Muscle of arm (tissue), 12 donors: Measurements from ENCODE around the gene RFNG. TPM values are rescaled to one million over a fixed set of nuclear protein-coding genes. Genes with fewer than 3 reads are reported as not detected.

Experiments used
- DNase-seq: peaks from one replicate; pipeline ENCODE4 v3.0.0-alpha.2; 2013
- polyA plus RNA-seq, 12 donors: library from polyadenylated mRNA; unstranded; fragments of 120-200 nt; gene quantifications; one replicate each; pipeline ENCODE4 v1.2.1, GENCODE V29; 2013; ENCODE audit not compliant: insufficient read length in 12 of 12

RFNG gene
- polyA plus RNA-seq, 12 donors: 22.8 to 56.6 (median 30.1) TPM; not detected in 1

DNA sequence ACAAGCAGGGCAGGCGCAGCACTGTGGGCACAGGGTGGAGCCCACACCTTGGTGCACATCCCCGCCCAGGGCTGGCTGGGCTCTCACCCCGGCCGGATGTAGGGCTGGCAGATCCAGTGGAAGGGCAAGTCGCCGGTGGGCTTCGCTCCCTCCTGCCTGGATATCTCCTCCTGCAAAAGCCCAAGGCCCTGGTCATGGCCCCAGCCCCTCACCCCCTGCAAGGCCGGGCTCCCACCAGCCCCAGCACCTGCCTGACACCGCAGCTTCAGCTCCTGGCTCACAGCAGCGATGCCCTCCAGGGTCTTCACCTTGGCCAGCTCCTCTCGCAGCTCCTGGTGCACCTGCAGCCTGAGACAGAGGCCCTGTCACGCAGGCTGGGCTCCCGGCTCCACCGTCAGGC is 9.0 kb upstream of the RFNG start:
- no peak for DNase-seq

- DNase-seq: no peak
Measured at GRCh38 chr17:82060001-82060380, 8.4 kb upstream of the RFNG start.

DNA sequence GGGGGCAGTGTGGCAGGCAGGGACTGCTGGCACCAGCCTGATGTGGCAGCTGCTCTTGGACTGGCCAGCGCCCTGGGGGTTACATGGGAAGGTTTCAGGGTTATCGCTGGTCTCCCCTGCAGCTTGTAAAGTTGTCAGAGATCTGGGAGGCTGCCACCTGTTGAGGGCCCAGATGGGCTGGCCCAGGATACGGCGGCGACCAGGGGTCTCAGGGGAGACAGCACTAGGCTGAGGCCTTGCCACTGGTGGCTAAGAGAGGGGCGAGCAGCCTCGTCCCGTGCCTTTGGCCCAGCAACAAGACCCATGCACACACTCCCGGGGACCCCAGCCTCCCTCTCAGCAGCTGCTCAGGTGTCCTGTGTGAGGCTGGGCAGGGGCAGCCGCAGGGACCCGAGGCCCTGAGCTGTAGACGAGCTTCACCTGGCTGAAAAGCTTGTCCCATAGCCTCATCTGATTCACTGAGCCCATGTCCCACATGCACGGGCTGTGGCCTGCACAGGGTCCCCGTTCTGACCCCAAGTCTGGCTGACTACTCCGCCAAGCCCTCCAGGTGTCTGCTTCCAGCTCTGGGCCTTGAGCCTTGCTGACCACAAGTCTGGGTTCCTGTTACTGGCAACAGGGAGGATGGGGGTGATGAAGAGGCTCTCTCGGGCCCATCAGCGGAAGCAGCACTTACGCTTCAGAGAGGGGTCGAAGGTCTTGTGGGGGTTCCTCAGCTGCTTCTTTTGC is 7.8 kb upstream of the RFNG start:
- DNase-seq: no peak

DNA sequence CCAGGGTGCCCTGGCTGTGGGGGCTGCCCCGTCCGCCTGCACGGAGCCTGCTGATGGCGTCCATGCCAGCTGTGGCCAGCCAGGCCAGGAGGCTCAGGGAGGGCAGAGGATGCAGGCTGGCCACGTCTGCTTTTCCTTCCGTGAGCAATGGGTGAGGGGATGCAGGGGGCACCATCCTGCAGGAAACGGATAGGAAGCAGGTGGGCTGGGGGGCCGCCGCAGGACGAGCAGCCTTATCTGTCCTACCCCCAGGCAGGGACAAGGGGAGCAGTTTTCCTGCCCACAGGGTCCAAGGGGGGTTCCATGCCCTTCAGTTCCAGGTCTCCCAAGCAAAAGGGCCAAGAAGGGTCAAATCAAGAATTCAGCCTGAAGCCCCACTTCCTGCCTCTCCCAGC is 7.2 kb upstream of the RFNG start:
- no peak for DNase-seq

GRCh38 chr17:82058230-82058854 is 6.7 kb upstream of the RFNG start:
- DNase-seq: no peak

GRCh38 chr17:82056729-82057621 is 5.4 kb upstream of the RFNG start:
- no peak for DNase-seq

DNA sequence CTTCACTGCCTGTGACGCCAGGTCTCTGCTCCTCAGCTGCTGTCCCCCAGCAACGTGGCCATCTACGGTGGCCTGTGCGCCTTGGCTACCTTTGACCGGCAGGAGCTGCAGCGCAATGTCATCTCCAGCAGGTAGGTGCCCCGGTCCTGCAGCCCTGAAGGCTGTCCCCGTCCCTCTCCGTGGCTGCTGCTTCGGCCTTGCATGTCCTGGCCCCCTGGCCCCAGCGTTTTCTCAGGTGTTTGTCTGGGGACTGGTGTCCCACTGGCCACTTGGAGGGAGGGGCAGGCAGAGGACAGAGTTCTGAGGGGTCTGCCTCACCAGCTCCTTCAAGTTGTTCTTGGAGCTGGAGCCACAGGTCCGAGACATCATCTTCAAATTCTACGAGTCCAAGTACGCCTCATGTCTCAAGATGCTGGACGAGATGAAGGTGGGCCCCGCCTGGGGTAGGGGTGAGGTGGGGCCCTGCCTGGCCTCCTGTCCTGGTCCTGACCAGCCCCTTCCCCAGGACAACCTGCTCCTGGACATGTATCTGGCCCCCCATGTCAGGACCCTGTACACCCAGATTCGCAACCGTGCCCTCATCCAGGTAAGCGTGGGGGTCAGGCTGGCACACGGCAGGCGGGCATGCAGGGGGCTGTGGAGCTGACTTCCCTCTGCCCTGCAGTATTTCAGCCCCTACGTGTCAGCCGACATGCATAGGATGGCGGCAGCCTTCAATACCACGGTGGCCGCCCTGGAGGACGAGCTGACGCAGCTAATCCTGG is 4.5 kb upstream of the RFNG start:
- DNase-seq: no peak

DNA sequence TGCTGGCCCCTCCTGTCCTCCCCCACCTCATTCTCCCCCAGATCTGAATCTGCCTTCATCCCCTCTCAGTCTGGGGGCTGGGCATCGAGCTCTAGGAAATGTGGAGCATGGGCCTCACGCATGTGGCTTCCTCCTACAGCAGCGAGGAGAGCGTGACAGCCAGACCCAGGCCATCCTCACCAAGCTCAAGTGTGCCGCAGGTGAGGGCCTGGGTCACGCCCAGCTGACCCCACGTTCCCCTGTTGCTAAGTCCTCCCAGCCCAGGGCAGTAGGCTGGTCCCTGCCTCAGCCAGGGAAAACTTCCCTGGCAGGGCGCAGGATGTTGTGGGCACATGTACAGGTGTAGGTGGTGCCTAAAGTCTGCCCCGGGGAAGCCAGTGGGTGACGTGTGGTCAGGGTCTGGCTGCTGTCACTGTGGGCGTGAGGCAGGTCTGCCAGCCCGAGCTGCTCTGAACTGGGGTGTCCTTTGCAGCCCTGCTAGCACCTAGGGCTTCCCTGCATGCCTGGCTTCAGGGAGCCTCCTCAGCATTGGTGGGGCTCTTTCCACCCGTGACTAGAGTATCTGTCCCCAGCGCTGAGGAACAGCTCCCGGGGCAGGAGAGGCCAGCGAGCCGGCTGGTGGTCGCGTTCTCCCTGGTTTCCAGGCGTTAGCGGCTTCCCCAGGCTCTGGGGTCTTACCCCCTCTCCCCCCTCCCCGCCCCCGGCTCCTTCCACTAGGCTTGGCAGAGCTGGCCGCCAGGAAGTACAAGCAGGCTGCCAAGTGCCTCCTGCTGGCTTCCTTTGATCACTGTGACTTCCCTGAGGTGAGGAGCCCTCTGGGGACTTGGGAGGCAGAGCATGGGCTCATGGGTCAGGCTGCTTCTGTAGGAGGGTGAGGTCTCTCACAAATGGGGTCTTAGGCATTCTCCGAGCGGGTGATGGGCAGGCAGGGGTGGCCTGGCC is 3.7 kb upstream of the RFNG start:
- no peak for DNase-seq

DNA sequence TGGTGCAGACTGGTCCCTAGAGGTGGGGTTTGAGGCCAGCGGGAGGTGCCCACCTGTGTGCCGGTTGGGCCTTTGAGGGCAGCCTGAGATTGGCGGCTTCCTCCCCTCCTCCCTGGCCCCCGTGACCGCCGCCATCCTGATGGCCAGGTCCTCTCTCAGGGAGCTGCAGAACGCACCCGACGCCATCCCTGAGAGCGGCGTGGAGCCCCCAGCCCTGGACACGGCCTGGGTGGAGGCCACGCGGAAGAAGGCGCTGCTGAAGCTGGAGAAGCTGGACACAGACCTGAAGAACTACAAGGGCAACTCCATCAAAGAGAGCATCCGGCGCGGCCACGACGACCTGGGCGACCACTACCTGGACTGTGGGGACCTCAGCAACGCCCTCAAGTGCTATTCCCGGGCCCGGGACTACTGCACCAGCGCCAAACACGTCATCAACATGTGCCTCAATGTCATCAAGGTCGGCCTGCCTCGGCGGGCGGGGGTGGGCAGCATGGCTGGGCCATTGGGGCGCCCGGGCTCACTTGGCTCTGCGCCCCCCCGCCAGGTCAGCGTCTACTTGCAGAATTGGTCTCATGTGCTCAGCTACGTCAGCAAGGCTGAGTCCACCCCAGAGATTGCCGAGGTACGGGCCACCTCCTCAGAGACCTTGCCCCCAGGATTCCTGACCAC is 2.9 kb upstream of the RFNG start:
- no peak for DNase-seq

- no peak for DNase-seq
Measured at GRCh38 chr17:82053556-82054263, 2.1 kb upstream of the RFNG start.

GRCh38 chr17:82053130-82053529 is 1.5 kb upstream of the RFNG start:
- DNase-seq: no peak

GRCh38 chr17:82052638-82053059 is 1.0 kb upstream of the RFNG start:
- no peak for DNase-seq

GRCh38 chr17:82050761-82051641 is 610 bp downstream of the RFNG start:
- DNase-seq: no peak

DNA sequence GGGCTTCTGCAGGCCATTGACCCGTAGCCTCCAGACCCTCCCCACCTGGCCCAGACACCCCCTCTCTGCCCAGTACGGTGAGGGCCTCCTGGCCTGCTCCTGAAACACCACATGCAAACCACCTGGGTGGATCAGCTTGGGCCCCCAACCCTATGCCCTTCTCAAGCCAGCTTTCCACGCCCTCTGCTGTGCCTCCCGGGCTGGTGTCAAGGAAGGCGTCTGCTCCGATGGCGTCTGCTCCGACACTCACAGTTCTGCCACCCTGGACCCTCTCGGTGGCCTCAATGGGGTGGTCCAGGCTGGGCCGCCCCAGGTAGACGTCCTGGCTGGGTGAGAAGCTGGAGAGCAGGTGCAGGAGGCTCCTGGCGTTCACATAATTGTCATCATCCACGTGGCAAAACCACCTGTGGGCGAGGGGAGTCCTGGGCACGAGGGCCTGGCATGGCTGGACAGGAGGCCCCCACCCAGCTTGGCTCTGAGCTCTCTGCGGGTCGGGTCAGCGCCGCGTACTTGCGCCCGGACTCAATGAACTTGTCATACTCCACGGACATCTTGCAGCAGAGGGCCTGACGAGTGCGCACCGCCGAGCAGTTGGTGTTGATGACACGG is 1.4 kb downstream of the RFNG start:
- DNase-seq: no peak

- no peak for DNase-seq
Measured at GRCh38 chr17:82049521-82049971, 2.1 kb downstream of the RFNG start.

- DNase-seq: no peak
Measured at GRCh38 chr17:82049106-82049505, 2.5 kb downstream of the RFNG start.

DNA sequence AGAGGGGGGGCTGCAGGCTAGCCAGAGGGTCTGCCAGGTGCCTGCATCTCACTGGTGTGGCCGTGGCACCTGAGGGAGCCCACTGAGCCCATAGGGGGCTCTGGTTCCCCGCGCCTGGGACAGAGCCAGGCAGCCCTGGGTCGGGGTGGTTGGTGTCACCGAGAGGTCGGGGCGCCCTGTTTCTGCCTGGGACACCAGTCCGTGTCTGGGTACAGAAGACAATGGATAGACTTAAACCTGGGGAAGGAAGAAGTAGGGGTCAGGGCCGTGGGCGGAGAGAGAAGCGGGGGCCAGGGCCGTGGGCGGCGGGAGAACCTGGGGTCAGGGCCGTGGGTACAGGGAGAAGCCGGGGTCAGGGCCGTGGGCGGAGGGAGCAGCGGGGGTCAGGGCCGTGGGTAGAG is 3.0 kb downstream of the RFNG start:
- DNase-seq: no peak
